Subcutaneous adipose tissue (tissue), 4 donors: ENCODE data around the gene CCDC175. TPM values are rescaled to one million over a fixed set of nuclear protein-coding genes. Genes with fewer than 3 reads are reported as not detected.

Source experiments
- total RNA-seq, 4 donors: library from RNA; depleted of rRNA; stranded (reverse); fragments of >200 nt; gene quantifications; one replicate each; pipeline ENCODE4 v1.1.0, GENCODE V29; 2016
- TF ChIP-seq, protein P1 (sequence below): fragments of 450-650 bp; IDR thresholded peaks from one replicate; pipeline ENCODE4 v1.5.1; 2016; ENCODE audit warnings: low read depth, mild to moderate bottlenecking, control low read depth, antibody characterized with exemption, moderate library complexity

Gene CCDC175
- total RNA-seq, 4 donors from 2014 or later = 1.3 TPM; not detected in 3

GRCh38 chr14:59503256-59503655, 73.4 kb downstream of the CCDC175 start:
- TF ChIP-seq, protein P1, sequence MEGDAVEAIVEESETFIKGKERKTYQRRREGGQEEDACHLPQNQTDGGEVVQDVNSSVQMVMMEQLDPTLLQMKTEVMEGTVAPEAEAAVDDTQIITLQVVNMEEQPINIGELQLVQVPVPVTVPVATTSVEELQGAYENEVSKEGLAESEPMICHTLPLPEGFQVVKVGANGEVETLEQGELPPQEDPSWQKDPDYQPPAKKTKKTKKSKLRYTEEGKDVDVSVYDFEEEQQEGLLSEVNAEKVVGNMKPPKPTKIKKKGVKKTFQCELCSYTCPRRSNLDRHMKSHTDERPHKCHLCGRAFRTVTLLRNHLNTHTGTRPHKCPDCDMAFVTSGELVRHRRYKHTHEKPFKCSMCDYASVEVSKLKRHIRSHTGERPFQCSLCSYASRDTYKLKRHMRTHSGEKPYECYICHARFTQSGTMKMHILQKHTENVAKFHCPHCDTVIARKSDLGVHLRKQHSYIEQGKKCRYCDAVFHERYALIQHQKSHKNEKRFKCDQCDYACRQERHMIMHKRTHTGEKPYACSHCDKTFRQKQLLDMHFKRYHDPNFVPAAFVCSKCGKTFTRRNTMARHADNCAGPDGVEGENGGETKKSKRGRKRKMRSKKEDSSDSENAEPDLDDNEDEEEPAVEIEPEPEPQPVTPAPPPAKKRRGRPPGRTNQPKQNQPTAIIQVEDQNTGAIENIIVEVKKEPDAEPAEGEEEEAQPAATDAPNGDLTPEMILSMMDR = no peak

- TF ChIP-seq, protein P1 = no peak
Observed at GRCh38 chr14:59500732-59501131, 75.9 kb downstream of the CCDC175 start.

DNA sequence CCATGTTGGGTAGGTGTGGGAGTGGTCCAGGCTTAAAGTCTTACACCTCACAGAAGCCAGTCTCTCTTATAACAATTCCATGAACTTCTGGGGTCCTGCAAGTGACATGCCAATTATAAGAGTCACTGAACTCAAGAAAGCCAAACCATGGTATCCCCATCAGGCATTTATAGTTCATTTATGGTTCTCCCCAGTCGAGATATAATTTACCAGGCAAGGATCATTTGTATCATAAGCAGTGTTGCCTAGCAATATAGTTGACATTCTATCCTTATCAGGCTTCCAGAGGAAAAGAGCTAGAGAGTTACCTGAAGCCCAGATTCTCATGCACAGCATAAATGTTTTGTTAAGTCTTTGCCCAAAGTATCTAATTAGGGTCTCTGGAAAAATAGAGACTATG, 84.2 kb downstream of the CCDC175 start:
- TF ChIP-seq, protein P1 = no peak

- TF ChIP-seq, protein P1 = no peak
Observed at GRCh38 chr14:59490756-59491155, 85.9 kb downstream of the CCDC175 start.

DNA sequence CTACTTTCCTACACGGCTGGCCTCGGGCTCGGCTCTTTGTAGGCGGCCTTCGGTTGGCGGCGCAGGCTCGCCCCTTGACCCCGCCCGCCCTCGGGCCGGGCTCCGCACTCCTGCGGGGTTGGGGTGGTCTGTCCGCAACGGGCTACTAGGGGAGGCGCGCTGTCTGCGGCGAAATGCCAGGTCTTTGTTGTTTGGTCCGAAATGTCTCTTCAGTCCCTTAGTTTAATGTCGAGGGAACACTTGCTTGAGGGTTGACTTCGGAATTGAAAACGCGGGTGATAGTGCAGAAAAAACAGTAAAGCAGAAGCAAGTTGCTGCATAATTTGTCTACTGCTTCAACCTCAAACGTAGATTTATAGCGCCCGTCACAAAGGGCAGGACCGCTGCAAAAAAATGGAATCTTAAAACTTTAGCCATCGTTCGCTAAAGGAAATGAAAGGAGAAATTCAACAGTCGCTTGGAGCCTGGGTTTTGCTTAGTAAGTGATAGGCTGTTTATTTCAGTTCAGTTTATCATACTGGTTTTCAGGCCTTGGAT, 91.9 kb downstream of the CCDC175 start:
- TF ChIP-seq, protein P1 = no peak

GRCh38 chr14:59483819-59484638, 92.6 kb downstream of the CCDC175 start, which contains the start of the genes JKAMP and L3HYPDH:
Gene JKAMP, plus strand, starts transcription at chr14:59484517. Its CDS starts 73 bp downstream, at chr14:59484590.
Gene L3HYPDH, minus strand, starts transcription at chr14:59484408. Its CDS starts 92 bp downstream, at chr14:59484316.
- TF ChIP-seq, protein P1 = no peak

DNA sequence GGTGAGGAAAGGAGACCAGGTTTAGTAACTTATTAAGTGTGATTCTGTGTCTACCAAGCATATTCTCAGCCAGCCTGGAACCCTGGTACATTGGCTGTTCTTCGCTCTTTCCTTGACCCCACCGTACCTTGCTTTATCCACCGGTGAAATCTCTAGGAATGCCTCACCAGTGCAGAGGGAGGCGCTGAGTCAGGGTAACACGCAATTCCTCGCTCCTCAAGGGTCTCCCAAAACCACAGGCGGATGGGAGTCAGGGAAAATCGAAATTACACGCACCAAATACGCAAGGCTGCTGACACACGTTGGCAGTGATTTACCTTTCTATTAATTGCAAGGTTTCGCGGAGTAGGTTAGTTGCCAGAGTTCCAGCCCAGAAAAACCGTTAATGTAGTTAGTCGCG, 93.2 kb downstream of the CCDC175 start:
- TF ChIP-seq, protein P1 = no peak
